GM12891 (cell line): ENCODE results near the gene TGFBR2.
"Not testable (repeated sequence)": the region's sequence is repeated elsewhere in the genome, so short reads cannot be mapped to it uniquely, and the experiment has no call there.

Experiments used
- DNase-seq: peaks from one replicate; pipeline ENCODE4 v3.0.0; 2011; ENCODE audit warnings: low spot score; ENCODE audit not compliant: insufficient read length
- FAIRE-seq: peaks from 2 replicates; lab custom pipeline; 2011; peaks lifted over from hg19 to GRCh38; lab: Jason Lieb, UNC
- PAX5 ChIP-seq: IDR thresholded peaks from 2 replicates; pipeline ENCODE4 v1.6.1; 2011; ENCODE audit warnings: low read length, moderate library complexity, mild to moderate bottlenecking; ENCODE audit not compliant: insufficient read depth, severe bottlenecking
- POLR2A ChIP-seq: IDR thresholded peaks from 2 replicates; pipeline ENCODE4 v1.6.1; 2011; ENCODE audit warnings: low read depth, low read length, control low read depth
- POLR2AphosphoS5 ChIP-seq: IDR thresholded peaks from 2 replicates; pipeline ENCODE4 v1.6.1; 2011; ENCODE audit warnings: low read depth, low read length, control low read depth
- POU2F2 ChIP-seq: IDR thresholded peaks from 2 replicates; pipeline ENCODE4 v1.6.1; 2011; ENCODE audit warnings: low read depth, mild to moderate bottlenecking, control low read depth, low read length, moderate library complexity
- SPI1 ChIP-seq: IDR thresholded peaks from 2 replicates; pipeline ENCODE4 v1.6.1; 2011; ENCODE audit warnings: low read depth, low read length, control low read depth
- TAF1 ChIP-seq: IDR thresholded peaks from 2 replicates; pipeline ENCODE4 v1.6.1; 2011; ENCODE audit warnings: low read depth, low read length, control low read depth

The TGFBR2 gene

GRCh38 chr3:30663533-30664241 is 57.3 kb downstream of the TGFBR2 start:
- no peak for TF ChIP-seq SPI1
- TF ChIP-seq PAX5: no peak
- no peak for TF ChIP-seq TAF1
- TF ChIP-seq POU2F2: no peak
- no peak for TF ChIP-seq POLR2A
- no peak for TF ChIP-seq POLR2AphosphoS5
- DNase-seq (no peak), FAIRE-seq (no peak)

- FAIRE-seq (no peak), DNase-seq (no peak)
- TF ChIP-seq POU2F2 (no peak), POLR2AphosphoS5 (no peak), TAF1 (no peak), SPI1 (no peak), PAX5 (no peak), POLR2A (no peak)
Observed at GRCh38 chr3:30664459-30664858, 58.1 kb downstream of the TGFBR2 start.

GRCh38 chr3:30664884-30665283 is 58.5 kb downstream of the TGFBR2 start:
- TF ChIP-seq SPI1 (no peak), POLR2AphosphoS5 (no peak), POLR2A (no peak), POU2F2 (no peak), PAX5 (no peak), TAF1 (no peak)
- FAIRE-seq (no peak), DNase-seq (no peak)

GRCh38 chr3:30665539-30665938 is 59.1 kb downstream of the TGFBR2 start:
- DNase-seq (no peak), FAIRE-seq (no peak)
- no peak for TF ChIP-seq POLR2AphosphoS5
- no peak for TF ChIP-seq PAX5
- TF ChIP-seq SPI1: no peak
- no peak for TF ChIP-seq POLR2A
- TF ChIP-seq TAF1: no peak
- no peak for TF ChIP-seq POU2F2

- no peak for DNase-seq
- no peak for TF ChIP-seq TAF1
- FAIRE-seq: no peak
Observed at GRCh38 chr3:30666572-30667279, 60.3 kb downstream of the TGFBR2 start.

GRCh38 chr3:30667280-30667651 is 60.9 kb downstream of the TGFBR2 start:
- no peak for FAIRE-seq

GRCh38 chr3:30668051-30668609 is 61.7 kb downstream of the TGFBR2 start:
- DNase-seq (no peak), FAIRE-seq (no peak)
- TF ChIP-seq TAF1: no peak
- TF ChIP-seq POLR2A: no peak
- no peak for TF ChIP-seq POU2F2
- TF ChIP-seq POLR2AphosphoS5: no peak

More at GRCh38 chr3:30667280-30667651, 60.9 kb downstream of the TGFBR2 start:
- TF ChIP-seq PAX5 (no peak), TAF1 (no peak), POLR2AphosphoS5 (no peak), SPI1 (no peak), POU2F2 (no peak), POLR2A (no peak)
- DNase-seq: no peak

GRCh38 chr3:30669360-30669934 is 63.0 kb downstream of the TGFBR2 start:
- not testable (repeated sequence) for DNase-seq, FAIRE-seq

- no peak for FAIRE-seq
- DNase-seq: no peak
- TF ChIP-seq TAF1 (no peak), SPI1 (no peak), POLR2A (no peak), POU2F2 (no peak), POLR2AphosphoS5 (no peak), PAX5 (no peak)
Observed at GRCh38 chr3:30670292-30670691, 63.9 kb downstream of the TGFBR2 start.
